H1 (cell line): Measurements from ENCODE around the gene CEP250. TPM values are rescaled to one million over a fixed set of nuclear protein-coding genes. Genes with fewer than 3 reads are reported as not detected.

Source experiments
- CTCF ChIA-PET: fragments of 300-600 bp; sonication (Branson Sonifier 250); formaldehyde crosslinking; loops from one replicate; lab custom pipeline; 2021; ENCODE audit not compliant: partially characterized antibody; lab: Charles Lee
- POLR2A ChIA-PET: fragments of 300-600 bp; sonication (Branson Sonifier 250); formaldehyde crosslinking; loops from one replicate; lab custom pipeline; 2021; ENCODE audit warnings: inconsistent platforms; ENCODE audit not compliant: partially characterized antibody; lab: Charles Lee
- DNase-seq, 2 experiments: peaks; one replicate each; pipeline versions ENCODE4 v3.0.0 to v3.0.0-alpha.2; 2010 to 2022; ENCODE audit warnings: low spot score in 2 of 2, low read depth in 1 of 2, mixed read lengths in 1 of 2
- FAIRE-seq: peaks from 2 replicates; lab custom pipeline; 2011; peaks lifted over from hg19 to GRCh38; lab: Jason Lieb, UNC
- H2AFZ ChIP-seq: 2 replicates; pipeline ENCODE4 v1.8.1; 2012; ENCODE audit warnings: low read length, inconsistent platforms
- H2AK5ac ChIP-seq: 2 replicates; pipeline ENCODE4 v1.6.1; 2013; ENCODE audit warnings: low read depth, low read length
- H2BK120ac ChIP-seq: replicated peaks from 2 replicates; pipeline ENCODE3; 2013; ENCODE audit warnings: low read depth, low read length, inconsistent platforms
- H2BK12ac ChIP-seq: 2 replicates; pipeline ENCODE4 v1.6.1; 2013; ENCODE audit warnings: low read depth, low read length
- H2BK15ac ChIP-seq: 2 replicates; pipeline ENCODE4 v1.6.1; 2013; ENCODE audit warnings: low read length
- H2BK20ac ChIP-seq: 2 replicates; pipeline ENCODE4 v1.6.1; 2013; ENCODE audit warnings: low read length
- H2BK5ac ChIP-seq: 2 replicates; pipeline ENCODE4 v1.6.1; 2013; ENCODE audit warnings: low read depth, low read length
- H3K14ac ChIP-seq: 2 replicates; pipeline ENCODE4 v1.6.1; 2013; ENCODE audit warnings: inconsistent platforms; ENCODE audit not compliant: insufficient read length
- H3K18ac ChIP-seq: 2 replicates; pipeline ENCODE4 v1.6.1; 2013; ENCODE audit warnings: low read length; ENCODE audit errors: extremely low read depth
- H3K23ac ChIP-seq: 2 replicates; pipeline ENCODE4 v1.6.1; 2013; ENCODE audit warnings: inconsistent platforms; ENCODE audit not compliant: insufficient read length
- H3K23me2 ChIP-seq: 2 replicates; pipeline ENCODE4 v1.6.1; 2013; ENCODE audit warnings: low read depth, low read length
- H3K27ac ChIP-seq: 2 replicates; pipeline ENCODE4 v1.6.1; 2011; ENCODE audit warnings: low read depth, low read length, inconsistent platforms
- H3K27me3 ChIP-seq, 4 experiments: replicated peaks in 1 of 4; 1 replicate in 1 of 4; 2 replicates in 3 of 4; pipeline versions ENCODE4 v1.6.1 to v1.8.1; 2011 to 2013; ENCODE audit warnings: low read length in 3 of 4, mild to moderate bottlenecking in 3 of 4, inconsistent platforms in 2 of 4, mixed read lengths in 2 of 4, moderate library complexity in 1 of 4; ENCODE audit not compliant: control insufficient read depth in 3 of 4, insufficient read depth in 3 of 4; ENCODE audit errors: extremely low read depth in 1 of 4
- H3K36me3 ChIP-seq, 4 experiments: 2 replicates each; pipeline versions ENCODE4 v1.6.1 to v1.8.1; 2011 to 2013; ENCODE audit warnings: mild to moderate bottlenecking in 4 of 4, low read length in 3 of 4, moderate library complexity in 2 of 4, control low read depth in 1 of 4, inconsistent platforms in 1 of 4; ENCODE audit not compliant: insufficient read depth in 4 of 4, control insufficient read depth in 2 of 4
- H3K4ac ChIP-seq: replicated peaks from 2 replicates; pipeline ENCODE3; 2013; ENCODE audit warnings: low read length, low read depth, mixed read lengths, inconsistent platforms; ENCODE audit not compliant: insufficient read length
- H3K4me1 ChIP-seq, 4 experiments: replicated peaks in 1 of 4; 1 replicate in 1 of 4; 2 replicates in 3 of 4; pipeline versions ENCODE4 v1.6.1 to v1.8.1; 2011 to 2013; ENCODE audit warnings: low read length in 3 of 4, inconsistent platforms in 2 of 4, mixed read lengths in 1 of 4; ENCODE audit not compliant: insufficient read depth in 4 of 4, control insufficient read depth in 3 of 4
- H3K4me2 ChIP-seq, 2 experiments: 2 replicates each; pipeline versions ENCODE4 v1.6.1 to v1.8.1; 2011 to 2013; ENCODE audit warnings: low read depth in 2 of 2, low read length in 2 of 2, control low read depth in 1 of 2, inconsistent platforms in 1 of 2, mild to moderate bottlenecking in 1 of 2; ENCODE audit not compliant: insufficient read depth in 1 of 2
- H3K4me3 ChIP-seq, 4 experiments: fragments of 200-600, 300-600 bp in 1 of 4; sonication (generic), shearing (Covaris generic), sonication (Bioruptor Twin) in 1 of 4; 2 replicates each; pipeline versions ENCODE4 v1.5.1 to v1.8.1; 2011 to 2016; ENCODE audit warnings: low read length in 4 of 4, low read depth in 3 of 4, control low read depth in 2 of 4, inconsistent platforms in 2 of 4, mild to moderate bottlenecking in 2 of 4, mixed read lengths in 1 of 4, moderate library complexity in 1 of 4; ENCODE audit not compliant: insufficient read depth in 2 of 4; ENCODE audit errors: extremely low read depth in 1 of 4
- H3K56ac ChIP-seq: replicated peaks from 2 replicates; pipeline ENCODE3; 2013; ENCODE audit warnings: low read depth, mild to moderate bottlenecking, mixed read lengths, low read length, inconsistent platforms; ENCODE audit not compliant: insufficient read length
- H3K79me1 ChIP-seq: 2 replicates; pipeline ENCODE4 v1.6.1; 2013; ENCODE audit warnings: low read depth, low read length, control low read depth
- H3K79me2 ChIP-seq, 2 experiments: 2 replicates each; pipeline versions ENCODE4 v1.6.1 to v1.8.1; 2012 to 2013; ENCODE audit warnings: low read length in 2 of 2, mild to moderate bottlenecking in 2 of 2, inconsistent platforms in 1 of 2; ENCODE audit not compliant: insufficient read depth in 2 of 2, control insufficient read depth in 1 of 2
- H3K9ac ChIP-seq, 4 experiments: replicated peaks in 1 of 4; 1 replicate in 1 of 4; 2 replicates in 3 of 4; pipeline versions ENCODE4 v1.6.1 to v1.8.1; 2011 to 2013; ENCODE audit warnings: low read depth in 3 of 4, low read length in 3 of 4, control low read depth in 2 of 4, mild to moderate bottlenecking in 2 of 4, moderate library complexity in 2 of 4, inconsistent platforms in 1 of 4; ENCODE audit errors: extremely low read depth in 1 of 4
- H3K9me3 ChIP-seq, 2 experiments: 2 replicates each; pipeline versions ENCODE4 v1.6.1 to v1.8.1; 2012 to 2013; ENCODE audit warnings: mild to moderate bottlenecking in 2 of 2, moderate library complexity in 2 of 2, control low read depth in 1 of 2, inconsistent platforms in 1 of 2, low read depth in 1 of 2, low read length in 1 of 2, mixed read lengths in 1 of 2; ENCODE audit not compliant: insufficient read depth in 2 of 2
- H4K20me1 ChIP-seq, 2 experiments: replicated peaks in 1 of 2; 2 replicates each; pipeline versions ENCODE3 to v1.8.1; 2011 to 2013; ENCODE audit warnings: inconsistent platforms in 2 of 2, low read length in 2 of 2, mild to moderate bottlenecking in 1 of 2; ENCODE audit not compliant: insufficient read depth in 2 of 2, control insufficient read depth in 1 of 2
- H4K5ac ChIP-seq: 2 replicates; pipeline ENCODE4 v1.6.1; 2013; ENCODE audit warnings: low read length, low read depth, mixed read lengths, inconsistent platforms; ENCODE audit not compliant: insufficient read length
- H4K8ac ChIP-seq: 2 replicates; pipeline ENCODE4 v1.8.0; 2013; ENCODE audit warnings: mild to moderate bottlenecking, moderate library complexity, low read length, inconsistent platforms; ENCODE audit not compliant: insufficient read depth; ENCODE audit errors: extremely low read depth
- H4K91ac ChIP-seq: replicated peaks from 2 replicates; pipeline ENCODE3; 2013; ENCODE audit warnings: low read length, mixed read lengths, inconsistent platforms; ENCODE audit not compliant: insufficient read length
- KDM1A ChIP-seq: fragments of 200-600, 300-600 bp; sonication (generic); IDR thresholded peaks from 2 replicates; pipeline ENCODE4 v1.7.1; 2016; ENCODE audit warnings: mild to moderate bottlenecking, low read length, borderline replicate concordance
- KDM5A ChIP-seq: fragments of 200-600 bp; IDR thresholded peaks from 2 replicates; pipeline ENCODE4 v1.7.1; 2012; ENCODE audit warnings: mild to moderate bottlenecking, low read length, inconsistent platforms, mixed read lengths
- WGBS, 2 experiments: shearing (Covaris generic) in 1 of 2; methylation state at CpG; one replicate each; pipeline versions ENCODE4 v1.1.6 to v1.1.7; 2013 to 2015; ENCODE audit warnings: low lambda C conversion rate in 2 of 2, mixed read lengths in 2 of 2, inconsistent platforms in 1 of 2, low coverage in 1 of 2, missing lambda C conversion rate in 1 of 2; ENCODE audit not compliant: insufficient replicate concordance in 2 of 2, insufficient coverage in 1 of 2, insufficient read length in 1 of 2; ENCODE audit errors: extremely low coverage in 1 of 2, missing lambda C conversion rate in 1 of 2; 5-methylcytosine and 5-hydroxymethylcytosine counted together
- polyA plus RNA-seq, 7 experiments: library from polyadenylated mRNA; depleted of rRNA in 3 of 7; stranded (reverse) in 5 of 7; unstranded in 2 of 7; fragments of >200 nt in 5 of 7; fragments of 200-250 nt in 2 of 7; gene quantifications; 1 replicate in 5 of 7; 2 replicates in 1 of 7; 4 replicates in 1 of 7; pipeline versions ENCODE4 v1.2.1 to v1.2.3, GENCODE V29; 2011 to 2013; ENCODE audit warnings: missing spikeins in 2 of 7, mixed read lengths in 2 of 7
- total RNA-seq: library from RNA; stranded (reverse); fragmentation: NEBNext Ultra II Directional; extraction: Animal tissue kit (Norgen Biotek cat#: 25700); gene quantifications from 2 replicates; pipeline ENCODE4 v1.2.1, GENCODE V29; 2021

CEP250 gene
- total and polyA plus RNA-seq, 2 of the 8 experiments (the other 6 are each of a cell fraction or from before 2014, with no cell fraction given): 2.6 to 33.7 TPM

- H3K36me3 ChIP-seq: no peaks in the 10 kb centered on the region
- ChIA-PET POLR2A (interaction anchor here (1.6 kb wide), 1 partner anchor 7 kb away, joined by 5 read pairs; the partner anchor contains the start of gene CEP250), CTCF (interaction anchor here (0.7 to 6.2 kb wide), 9 partner anchors 11 to 170 kb away, joined by 3 to 78 read pairs (median 4); partner anchors contain the start of gene GDF5)
- FAIRE-seq (no peak), DNase-seq (no peak)
- no peak overlapping the region for H4K91ac ChIP-seq
- no peak overlapping the region for H3K4me3 ChIP-seq
- no peak overlapping the region for H3K9ac ChIP-seq
- no peak overlapping the region for H4K5ac ChIP-seq
- WGBS, 2 experiments: 88% methylated on average over 5 of the region's 5 CpGs; no CpG with 5 or more reads in 1 of the 2 experiments
- no peak overlapping the region for H3K14ac ChIP-seq
- TF ChIP-seq KDM5A: no peak
- TF ChIP-seq KDM1A: peak; percentile 80; the same call in 1 of the 2 replicates
- no peak overlapping the region for H2AK5ac ChIP-seq
- H4K8ac ChIP-seq: no peak overlapping the region
- H2BK20ac ChIP-seq: no peak overlapping the region
- H3K56ac ChIP-seq: no peak overlapping the region
- H2BK12ac ChIP-seq: peak overlapping the region; percentile 55; the same call in 1 of the 2 replicates
- H2AFZ ChIP-seq: no peak overlapping the region
- H3K27ac ChIP-seq: no peak overlapping the region
- H3K4ac ChIP-seq: no peak overlapping the region
- no peak overlapping the region for H2BK120ac ChIP-seq
- no peaks in the 10 kb centered on the region for H4K20me1 ChIP-seq
- H3K4me2 ChIP-seq: no peak overlapping the region
- peaks cover 0 to 3% (median 0%) of the 10 kb centered on the region in 4 experiments; a peak in 2 of 7 replicates for H3K4me1 ChIP-seq
- no peak overlapping the region for H3K23ac ChIP-seq
- no peaks in the 10 kb centered on the region for H3K27me3 ChIP-seq
- H3K79me2 ChIP-seq: no peaks in the 10 kb centered on the region
- no peak overlapping the region for H3K18ac ChIP-seq
- H3K79me1 ChIP-seq: no peaks in the 10 kb centered on the region
- H3K9me3 ChIP-seq: no peaks in the 10 kb centered on the region
- no peaks in the 10 kb centered on the region for H3K23me2 ChIP-seq
- no peak overlapping the region for H2BK15ac ChIP-seq
- H2BK5ac ChIP-seq: no peak overlapping the region
These were observed 6.5 kb upstream of the CEP250 start for GRCh38 chr20:35448788-35449373.
